ENCODE measurements around the gene MEDAG.

DNA sequence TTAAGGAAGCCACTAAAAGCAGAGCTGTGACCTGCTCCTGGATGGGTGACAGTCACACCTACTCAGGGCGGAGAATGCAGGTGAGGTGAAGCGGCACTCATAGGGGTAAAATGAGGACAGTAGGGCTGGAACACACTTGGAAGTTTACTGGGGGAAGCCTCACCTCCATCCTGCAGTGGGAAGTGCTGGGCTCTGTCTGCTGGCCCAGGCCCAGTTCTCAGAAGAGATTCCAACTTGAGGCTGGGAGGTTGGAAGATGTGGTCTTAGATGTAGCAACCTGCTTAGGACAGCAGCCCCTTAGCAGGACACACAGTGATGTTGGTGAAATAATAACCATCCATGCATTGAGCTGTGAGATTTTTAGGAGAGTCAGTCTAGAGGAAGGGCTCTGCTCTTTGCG lies 4.6 kb downstream of the MEDAG start:
- TF ChIP-seq, protein P1, sequence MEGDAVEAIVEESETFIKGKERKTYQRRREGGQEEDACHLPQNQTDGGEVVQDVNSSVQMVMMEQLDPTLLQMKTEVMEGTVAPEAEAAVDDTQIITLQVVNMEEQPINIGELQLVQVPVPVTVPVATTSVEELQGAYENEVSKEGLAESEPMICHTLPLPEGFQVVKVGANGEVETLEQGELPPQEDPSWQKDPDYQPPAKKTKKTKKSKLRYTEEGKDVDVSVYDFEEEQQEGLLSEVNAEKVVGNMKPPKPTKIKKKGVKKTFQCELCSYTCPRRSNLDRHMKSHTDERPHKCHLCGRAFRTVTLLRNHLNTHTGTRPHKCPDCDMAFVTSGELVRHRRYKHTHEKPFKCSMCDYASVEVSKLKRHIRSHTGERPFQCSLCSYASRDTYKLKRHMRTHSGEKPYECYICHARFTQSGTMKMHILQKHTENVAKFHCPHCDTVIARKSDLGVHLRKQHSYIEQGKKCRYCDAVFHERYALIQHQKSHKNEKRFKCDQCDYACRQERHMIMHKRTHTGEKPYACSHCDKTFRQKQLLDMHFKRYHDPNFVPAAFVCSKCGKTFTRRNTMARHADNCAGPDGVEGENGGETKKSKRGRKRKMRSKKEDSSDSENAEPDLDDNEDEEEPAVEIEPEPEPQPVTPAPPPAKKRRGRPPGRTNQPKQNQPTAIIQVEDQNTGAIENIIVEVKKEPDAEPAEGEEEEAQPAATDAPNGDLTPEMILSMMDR (IDR thresholded peaks at IDR 0.05; ENCODE audit: low read depth, low read length) = no peak
- TF ChIP-seq POLR2A (IDR thresholded peaks at IDR 0.05; ENCODE audit: extremely low read depth, insufficient read length) = no peak
- TF ChIP-seq, protein P2, sequence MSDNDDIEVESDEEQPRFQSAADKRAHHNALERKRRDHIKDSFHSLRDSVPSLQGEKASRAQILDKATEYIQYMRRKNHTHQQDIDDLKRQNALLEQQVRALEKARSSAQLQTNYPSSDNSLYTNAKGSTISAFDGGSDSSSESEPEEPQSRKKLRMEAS (IDR thresholded peaks at IDR 0.05; ENCODE audit: low read depth, low read length) = no peak
- TF ChIP-seq MYC (IDR thresholded peaks at IDR 0.05; ENCODE audit: low read depth, low read length) = no peak
